GM20431 (cell line): ENCODE results near the gene SULT1E1.

Experiments used
- in situ Hi-C: fragments of 300-500 bp; cut with MseI, MboI; formaldehyde crosslinking; loops from one replicate; pipeline ENCODE4 v1.15.0; 2020; ENCODE audit warnings: low sequenced_read_pairs; ENCODE audit not compliant: unreplicated experiment

SULT1E1 gene

GRCh38 chr4:69813628-69814027, 46.3 kb downstream of the SULT1E1 start:
- in situ Hi-C loops = no loop called here

- in situ Hi-C loops = no loop called here
Observed at GRCh38 chr4:69811166-69811565, 48.8 kb downstream of the SULT1E1 start.

GRCh38 chr4:69800599-69800998, 59.3 kb downstream of the SULT1E1 start:
- in situ Hi-C loops = no loop called here

- in situ Hi-C loops = no loop called here
Observed at GRCh38 chr4:69799337-69799736, 60.6 kb downstream of the SULT1E1 start.

- in situ Hi-C loops = no loop called here
Observed at GRCh38 chr4:69793732-69794131, 66.2 kb downstream of the SULT1E1 start.
